HepG2 (cell line): ENCODE results near the gene TSHZ2. TPM values are rescaled to one million over a fixed set of nuclear protein-coding genes. Genes with fewer than 3 reads are reported as not detected.

Experiments used
- ATF1 ChIP-seq: IDR thresholded peaks from 2 replicates; pipeline ENCODE4 v1.6.1; 2016; ENCODE audit warnings: mild to moderate bottlenecking, control low read depth
- DR1 ChIP-seq: sonication (generic); formaldehyde crosslinking; IDR thresholded peaks from 2 replicates; pipeline ENCODE4 v1.8.0; 2021; ENCODE audit warnings: mild to moderate bottlenecking, missing genetic modification reagents, inconsistent platforms
- EP300 ChIP-seq, 3 experiments: sonication (generic) in 1 of 3; formaldehyde crosslinking in 1 of 3; IDR thresholded peaks; 2 replicates each; pipeline versions ENCODE4 v1.5.1 to v1.6.1; 2011 to 2020; ENCODE audit warnings: low read depth in 2 of 3, low read length in 2 of 3, borderline replicate concordance in 1 of 3, improper control_type of control experiment in 1 of 3, mild to moderate bottlenecking in 1 of 3, missing genetic modification reagents in 1 of 3, moderate library complexity in 1 of 3
- KLF12 ChIP-seq: sonication (generic); formaldehyde crosslinking; IDR thresholded peaks from 2 replicates; pipeline ENCODE4 v1.4.0; 2020; ENCODE audit warnings: missing genetic modification reagents, borderline replicate concordance
- MBNL3 ChIP-seq: fragments of 250-450 bp; sonication (Bioruptor Pico); conservative IDR thresholded peaks from 2 replicates; pipeline ENCODE4 v1.8.0; 2022; ENCODE audit warnings: mild to moderate bottlenecking, inconsistent platforms
- MED1 ChIP-seq: sonication (generic); formaldehyde crosslinking; IDR thresholded peaks from 2 replicates; pipeline ENCODE4 v1.4.0; 2020; ENCODE audit warnings: missing genetic modification reagents
- MED8 ChIP-seq: sonication (generic); formaldehyde crosslinking; IDR thresholded peaks from 2 replicates; pipeline ENCODE4 v1.8.1; 2023; ENCODE audit warnings: mild to moderate bottlenecking, missing genetic modification reagents; ENCODE audit not compliant: insufficient replicate concordance
- PAWR ChIP-seq: sonication (generic); formaldehyde crosslinking; IDR thresholded peaks from 2 replicates; pipeline ENCODE4 v1.4.0; 2020; ENCODE audit warnings: missing genetic modification reagents, mild to moderate bottlenecking, borderline replicate concordance
- PAX8 ChIP-seq: sonication (generic); formaldehyde crosslinking; IDR thresholded peaks from 2 replicates; pipeline ENCODE4 v1.8.0; 2022; ENCODE audit warnings: mild to moderate bottlenecking, missing genetic modification reagents, borderline replicate concordance
- PHB2 ChIP-seq: fragments of 450-650 bp; IDR thresholded peaks from 2 replicates; pipeline ENCODE4 v1.6.1; 2018; ENCODE audit not compliant: partially characterized antibody
- PPARG ChIP-seq: conservative IDR thresholded peaks from 2 replicates; pipeline ENCODE4 v1.6.1; 2016; ENCODE audit warnings: missing biosample characterization, missing genetic modification reagents
- RAD51 ChIP-seq: fragments of 450-650 bp; IDR thresholded peaks from 2 replicates; pipeline ENCODE4 v1.6.1; 2016; ENCODE audit warnings: borderline replicate concordance
- ZEB1 ChIP-seq: IDR thresholded peaks from 2 replicates; pipeline ENCODE4 v1.6.1; 2012; ENCODE audit warnings: mild to moderate bottlenecking, low read depth, inconsistent platforms; ENCODE audit not compliant: insufficient replicate concordance
- ZIK1 ChIP-seq: sonication (generic); formaldehyde crosslinking; IDR thresholded peaks from 2 replicates; pipeline ENCODE4 v1.5.0; 2020; ENCODE audit warnings: mild to moderate bottlenecking, low read depth, missing genetic modification reagents, borderline replicate concordance
- ZMAT3 ChIP-seq: sonication (generic); formaldehyde crosslinking; conservative IDR thresholded peaks from 2 replicates; pipeline ENCODE4 v1.7.0; 2021; ENCODE audit warnings: missing genetic modification reagents
- ZNF12 ChIP-seq: sonication (generic); formaldehyde crosslinking; IDR thresholded peaks from 2 replicates; pipeline ENCODE4 v1.5.0; 2020; ENCODE audit warnings: missing genetic modification reagents
- ZNF496 ChIP-seq: sonication (generic); formaldehyde crosslinking; IDR thresholded peaks from 2 replicates; pipeline ENCODE4 v1.8.1; 2023; ENCODE audit warnings: mild to moderate bottlenecking, moderate library complexity, missing genetic modification reagents; ENCODE audit not compliant: insufficient replicate concordance
- ZNF615 ChIP-seq: sonication (generic); formaldehyde crosslinking; IDR thresholded peaks from 2 replicates; pipeline ENCODE4 v1.5.0; 2020; ENCODE audit warnings: mild to moderate bottlenecking, missing genetic modification reagents, borderline replicate concordance
- ZNF629 ChIP-seq: sonication (generic); formaldehyde crosslinking; conservative IDR thresholded peaks from 2 replicates; pipeline ENCODE4 v1.5.0; 2020; ENCODE audit warnings: missing genetic modification reagents
- polyA plus RNA-seq, 8 experiments: library from polyadenylated mRNA; depleted of rRNA in 3 of 8; stranded (reverse) in 7 of 8; unstranded in 1 of 8; fragments of >200 nt; fragmentation: Illumina TruSeq in 4 of 8; extraction: Trizol in 4 of 8; gene quantifications; 2 replicates each; pipeline versions ENCODE4 v1.2.1 to v1.2.3, GENCODE V29; 2011 to 2016; ENCODE audit warnings: low read depth in 4 of 8, missing spikeins in 1 of 8, mixed read lengths in 1 of 8; ENCODE audit not compliant: insufficient read depth in 1 of 8
- total RNA-seq, 5 experiments: library from RNA; depleted of rRNA; stranded (reverse); fragments of >200 nt; fragmentation: Illumina TruSeq; extraction: Trizol; gene quantifications; 2 replicates each; pipeline ENCODE4 v1.2.3, GENCODE V29; 2016; ENCODE audit warnings: low read depth in 1 of 5
- TF ChIP-seq, protein P1 (sequence below): sonication (generic); formaldehyde crosslinking; conservative IDR thresholded peaks from 2 replicates; pipeline ENCODE4 v1.4.0; 2020; ENCODE audit warnings: missing genetic modification reagents
- TF ChIP-seq, protein P2 (sequence below): sonication (generic); formaldehyde crosslinking; IDR thresholded peaks from 2 replicates; pipeline ENCODE4 v1.5.0; 2020; ENCODE audit warnings: mild to moderate bottlenecking, missing genetic modification reagents, moderate library complexity
- TF ChIP-seq, protein P3 (sequence below): sonication (generic); formaldehyde crosslinking; IDR thresholded peaks from 2 replicates; pipeline ENCODE4 v1.4.0; 2020; ENCODE audit warnings: missing genetic modification reagents

TSHZ2 gene
- total and polyA plus RNA-seq, 2 of the 13 experiments (the other 11 are each of a cell fraction or from before 2014, with no cell fraction given), result 0.01 TPM; not detected in 1

DNA sequence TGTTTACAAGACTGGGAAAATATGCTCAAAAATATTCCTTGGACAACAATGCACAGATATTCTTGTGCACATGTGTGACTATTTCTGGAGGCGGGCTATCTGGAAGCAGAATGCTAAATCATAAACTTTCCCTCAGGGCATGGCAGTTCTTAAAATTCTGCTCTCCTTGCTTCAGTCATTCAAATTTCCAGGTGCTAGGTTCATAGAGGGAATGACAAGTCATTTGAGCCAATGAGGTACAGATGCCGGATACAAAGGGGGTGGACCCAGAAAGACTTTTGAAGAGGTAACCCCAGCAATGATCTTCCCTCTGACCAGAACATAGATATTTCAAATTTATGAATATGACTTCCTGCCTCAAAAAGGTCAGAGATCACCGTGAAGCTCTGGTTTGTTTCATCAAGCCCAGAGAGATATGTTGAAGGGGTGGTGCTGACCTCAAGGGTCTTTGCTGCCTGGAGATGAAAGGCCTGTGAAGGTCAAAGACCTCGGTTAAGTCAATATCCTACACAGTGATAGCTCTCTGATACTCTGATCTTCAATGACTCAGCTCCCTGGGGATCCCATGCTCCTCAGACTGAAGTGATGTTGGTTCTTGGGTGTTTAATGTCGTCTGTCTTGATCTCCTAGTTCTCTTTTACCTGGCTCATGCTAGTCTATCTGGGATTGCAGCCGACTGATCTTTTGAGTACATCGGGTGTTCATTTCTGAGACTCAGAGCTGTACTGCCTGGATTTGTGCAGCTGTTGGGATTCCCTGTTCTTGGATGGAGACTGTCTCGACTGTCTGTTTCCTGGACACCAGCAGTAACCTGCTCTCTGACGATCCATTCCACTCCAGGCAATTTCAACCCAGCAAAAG is 47.5 kb upstream of the TSHZ2 start (continued):
- TF ChIP-seq, protein P1, sequence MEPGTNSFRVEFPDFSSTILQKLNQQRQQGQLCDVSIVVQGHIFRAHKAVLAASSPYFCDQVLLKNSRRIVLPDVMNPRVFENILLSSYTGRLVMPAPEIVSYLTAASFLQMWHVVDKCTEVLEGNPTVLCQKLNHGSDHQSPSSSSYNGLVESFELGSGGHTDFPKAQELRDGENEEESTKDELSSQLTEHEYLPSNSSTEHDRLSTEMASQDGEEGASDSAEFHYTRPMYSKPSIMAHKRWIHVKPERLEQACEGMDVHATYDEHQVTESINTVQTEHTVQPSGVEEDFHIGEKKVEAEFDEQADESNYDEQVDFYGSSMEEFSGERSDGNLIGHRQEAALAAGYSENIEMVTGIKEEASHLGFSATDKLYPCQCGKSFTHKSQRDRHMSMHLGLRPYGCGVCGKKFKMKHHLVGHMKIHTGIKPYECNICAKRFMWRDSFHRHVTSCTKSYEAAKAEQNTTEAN (CRISPR knock-in tag), result peak; percentile 74
- no peak for TF ChIP-seq MBNL3 (CRISPR knock-in tag)
- TF ChIP-seq DR1 (CRISPR knock-in tag), result no peak
- TF ChIP-seq ATF1 (CRISPR knock-in tag), result peak; percentile 76; the same call in 1 of the 2 replicates
- no peak for TF ChIP-seq ZNF629 (CRISPR knock-in tag)
- TF ChIP-seq RAD51, result no peak
- no peak for TF ChIP-seq PHB2
- peak; percentile 52 for TF ChIP-seq MED8 (CRISPR knock-in tag)
- peak; percentile 73; the same call in 1 of the 2 replicates for TF ChIP-seq ZMAT3 (CRISPR knock-in tag)
- TF ChIP-seq EP300 (IDR thresholded peaks at IDR 0.05; ENCODE audit: low read depth in 2 of 2, low read length in 2 of 2), result peak; percentile 91 to 99; a peak in 3 of 4 replicates
- peak; percentile 99 for TF ChIP-seq EP300 (CRISPR knock-in tag; IDR thresholded peaks at IDR 0.05; ENCODE audit: borderline replicate concordance)
- TF ChIP-seq KLF12 (CRISPR knock-in tag), result no peak
- peak; percentile 91 for TF ChIP-seq MED1
- TF ChIP-seq ZIK1, result no peak
- TF ChIP-seq ZNF615 (CRISPR knock-in tag), result no peak
- peak; percentile 92 for TF ChIP-seq PPARG (CRISPR knock-in tag)
- TF ChIP-seq ZNF12 (CRISPR knock-in tag), result no peak; the same call in 1 of the 2 replicates
- no peak for TF ChIP-seq PAWR (CRISPR knock-in tag)
- TF ChIP-seq, protein P2, sequence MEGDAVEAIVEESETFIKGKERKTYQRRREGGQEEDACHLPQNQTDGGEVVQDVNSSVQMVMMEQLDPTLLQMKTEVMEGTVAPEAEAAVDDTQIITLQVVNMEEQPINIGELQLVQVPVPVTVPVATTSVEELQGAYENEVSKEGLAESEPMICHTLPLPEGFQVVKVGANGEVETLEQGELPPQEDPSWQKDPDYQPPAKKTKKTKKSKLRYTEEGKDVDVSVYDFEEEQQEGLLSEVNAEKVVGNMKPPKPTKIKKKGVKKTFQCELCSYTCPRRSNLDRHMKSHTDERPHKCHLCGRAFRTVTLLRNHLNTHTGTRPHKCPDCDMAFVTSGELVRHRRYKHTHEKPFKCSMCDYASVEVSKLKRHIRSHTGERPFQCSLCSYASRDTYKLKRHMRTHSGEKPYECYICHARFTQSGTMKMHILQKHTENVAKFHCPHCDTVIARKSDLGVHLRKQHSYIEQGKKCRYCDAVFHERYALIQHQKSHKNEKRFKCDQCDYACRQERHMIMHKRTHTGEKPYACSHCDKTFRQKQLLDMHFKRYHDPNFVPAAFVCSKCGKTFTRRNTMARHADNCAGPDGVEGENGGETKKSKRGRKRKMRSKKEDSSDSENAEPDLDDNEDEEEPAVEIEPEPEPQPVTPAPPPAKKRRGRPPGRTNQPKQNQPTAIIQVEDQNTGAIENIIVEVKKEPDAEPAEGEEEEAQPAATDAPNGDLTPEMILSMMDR (CRISPR knock-in tag), result 0 out of 2 replicates have a peak, but pooled peaks have one; percentile 15
- TF ChIP-seq, protein P3, sequence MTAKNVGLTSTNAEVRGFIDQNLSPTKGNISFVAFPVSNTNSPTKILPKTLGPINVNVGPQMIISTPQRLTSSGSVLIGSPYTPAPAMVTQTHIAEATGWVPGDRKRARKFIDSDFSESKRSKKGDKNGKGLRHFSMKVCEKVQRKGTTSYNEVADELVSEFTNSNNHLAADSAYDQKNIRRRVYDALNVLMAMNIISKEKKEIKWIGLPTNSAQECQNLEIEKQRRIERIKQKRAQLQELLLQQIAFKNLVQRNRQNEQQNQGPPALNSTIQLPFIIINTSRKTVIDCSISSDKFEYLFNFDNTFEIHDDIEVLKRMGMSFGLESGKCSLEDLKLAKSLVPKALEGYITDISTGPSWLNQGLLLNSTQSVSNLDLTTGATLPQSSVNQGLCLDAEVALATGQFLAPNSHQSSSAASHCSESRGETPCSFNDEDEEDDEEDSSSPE (CRISPR knock-in tag), result peak; percentile 64
- TF ChIP-seq ZEB1, result peak; percentile 41
- TF ChIP-seq PAX8 (CRISPR knock-in tag), result no peak
- TF ChIP-seq ZNF496 (CRISPR knock-in tag), result no peak
